ENCODE data around the gene DYRK2.
A peak's percentile ranks its signal among the peaks of the same experiment; 100 is the strongest.

The DYRK2 gene

GRCh38 chr12:67648521-67649260 is at the start of gene DYRK2:
DYRK2 (plus strand) TSS chr12:67648745; CDS start chr12:67649134, 389 bp downstream.
- peak within 1 kb of the TSS; percentile 84 for H3K27ac ChIP-seq (ENCODE audit: low read depth, low read length)
- no peaks in the 10 kb centered on the region for H3K9me3 ChIP-seq (ENCODE audit: control insufficient read depth, insufficient read depth, low read length)
- peaks cover 21% of the 10 kb centered on the region for H3K36me3 ChIP-seq (ENCODE audit: control insufficient read depth, insufficient read depth, low read length)
- peak within 1 kb of the TSS; percentile 90 for H3K9ac ChIP-seq (ENCODE audit: low read depth, low read length)
- H3K4me3 ChIP-seq (ENCODE audit: low read depth, low read length) = peak within 1 kb of the TSS; percentile 89
- H3K27me3 ChIP-seq (ENCODE audit: control insufficient read depth, insufficient read depth, low read length) = no peaks in the 10 kb centered on the region
- H3K4me1 ChIP-seq (ENCODE audit: control insufficient read depth, insufficient read depth, low read length) = peaks cover 22% of the 10 kb centered on the region

- Histone ChIP-seq H3K4me1 (ENCODE audit: control insufficient read depth, insufficient read depth, low read length) (peaks cover 5% of the 10 kb centered on the region), H3K4me3 (ENCODE audit: low read depth, low read length) (no peak overlapping the region), H3K9me3 (ENCODE audit: control insufficient read depth, insufficient read depth, low read length) (no peaks in the 10 kb centered on the region; the same call in 1 of the 2 replicates), H3K27ac (ENCODE audit: low read depth, low read length) (no peak overlapping the region), H3K9ac (ENCODE audit: low read depth, low read length) (no peak overlapping the region), H3K36me3 (ENCODE audit: control insufficient read depth, insufficient read depth, low read length) (no peaks in the 10 kb centered on the region), H3K27me3 (ENCODE audit: control insufficient read depth, insufficient read depth, low read length) (no peaks in the 10 kb centered on the region)
Measured at GRCh38 chr12:67599691-67600090, 48.9 kb upstream of the DYRK2 start.

- H3K36me3 ChIP-seq (ENCODE audit: control insufficient read depth, insufficient read depth, low read length) = no peaks in the 10 kb centered on the region
- H3K9me3 ChIP-seq (ENCODE audit: control insufficient read depth, insufficient read depth, low read length) = no peaks in the 10 kb centered on the region; the same call in 1 of the 2 replicates
- H3K4me3 ChIP-seq (ENCODE audit: low read depth, low read length) = no peak overlapping the region
- H3K9ac ChIP-seq (ENCODE audit: low read depth, low read length) = no peak overlapping the region
- H3K4me1 ChIP-seq (ENCODE audit: control insufficient read depth, insufficient read depth, low read length) = peaks cover 5% of the 10 kb centered on the region
- H3K27ac ChIP-seq (ENCODE audit: low read depth, low read length) = no peak overlapping the region
- H3K27me3 ChIP-seq (ENCODE audit: control insufficient read depth, insufficient read depth, low read length) = no peaks in the 10 kb centered on the region
Measured at GRCh38 chr12:67601126-67601525, 47.4 kb upstream of the DYRK2 start.

GRCh38 chr12:67609226-67609870 is 39.2 kb upstream of the DYRK2 start:
- no peaks in the 10 kb centered on the region for H3K4me1 ChIP-seq (ENCODE audit: control insufficient read depth, insufficient read depth, low read length)
- H3K4me3 ChIP-seq (ENCODE audit: low read depth, low read length) = no peak overlapping the region
- no peaks in the 10 kb centered on the region for H3K27me3 ChIP-seq (ENCODE audit: control insufficient read depth, insufficient read depth, low read length)
- no peaks in the 10 kb centered on the region for H3K36me3 ChIP-seq (ENCODE audit: control insufficient read depth, insufficient read depth, low read length)
- H3K27ac ChIP-seq (ENCODE audit: low read depth, low read length) = no peak overlapping the region
- no peak overlapping the region for H3K9ac ChIP-seq (ENCODE audit: low read depth, low read length)
- H3K9me3 ChIP-seq (ENCODE audit: control insufficient read depth, insufficient read depth, low read length) = no peaks in the 10 kb centered on the region

- H3K27me3 ChIP-seq (ENCODE audit: control insufficient read depth, insufficient read depth, low read length) = no peaks in the 10 kb centered on the region
- H3K4me3 ChIP-seq (ENCODE audit: low read depth, low read length) = no peak overlapping the region
- H3K9ac ChIP-seq (ENCODE audit: low read depth, low read length) = no peak overlapping the region
- H3K4me1 ChIP-seq (ENCODE audit: control insufficient read depth, insufficient read depth, low read length) = no peaks in the 10 kb centered on the region
- no peaks in the 10 kb centered on the region for H3K9me3 ChIP-seq (ENCODE audit: control insufficient read depth, insufficient read depth, low read length)
- H3K36me3 ChIP-seq (ENCODE audit: control insufficient read depth, insufficient read depth, low read length) = no peaks in the 10 kb centered on the region
- H3K27ac ChIP-seq (ENCODE audit: low read depth, low read length) = no peak overlapping the region
Measured at GRCh38 chr12:67613040-67613439, 35.5 kb upstream of the DYRK2 start.

GRCh38 chr12:67617629-67618028 is 30.9 kb upstream of the DYRK2 start:
- Histone ChIP-seq H3K9me3 (ENCODE audit: control insufficient read depth, insufficient read depth, low read length) (no peaks in the 10 kb centered on the region), H3K27me3 (ENCODE audit: control insufficient read depth, insufficient read depth, low read length) (no peaks in the 10 kb centered on the region), H3K9ac (ENCODE audit: low read depth, low read length) (no peak overlapping the region), H3K27ac (ENCODE audit: low read depth, low read length) (no peak overlapping the region), H3K36me3 (ENCODE audit: control insufficient read depth, insufficient read depth, low read length) (no peaks in the 10 kb centered on the region), H3K4me1 (ENCODE audit: control insufficient read depth, insufficient read depth, low read length) (peaks cover 8% of the 10 kb centered on the region), H3K4me3 (ENCODE audit: low read depth, low read length) (no peak overlapping the region)

GRCh38 chr12:67618303-67618702 is 30.2 kb upstream of the DYRK2 start:
- Histone ChIP-seq H3K4me3 (ENCODE audit: low read depth, low read length) (no peak overlapping the region), H3K9ac (ENCODE audit: low read depth, low read length) (no peak overlapping the region), H3K9me3 (ENCODE audit: control insufficient read depth, insufficient read depth, low read length) (no peaks in the 10 kb centered on the region), H3K4me1 (ENCODE audit: control insufficient read depth, insufficient read depth, low read length) (peaks cover 8% of the 10 kb centered on the region), H3K27ac (ENCODE audit: low read depth, low read length) (no peak overlapping the region), H3K27me3 (ENCODE audit: control insufficient read depth, insufficient read depth, low read length) (no peaks in the 10 kb centered on the region), H3K36me3 (ENCODE audit: control insufficient read depth, insufficient read depth, low read length) (no peaks in the 10 kb centered on the region)

- no peak overlapping the region for H3K9ac ChIP-seq (ENCODE audit: low read depth, low read length)
- H3K4me3 ChIP-seq (ENCODE audit: low read depth, low read length) = no peak overlapping the region
- H3K4me1 ChIP-seq (ENCODE audit: control insufficient read depth, insufficient read depth, low read length) = peaks cover 8% of the 10 kb centered on the region
- no peaks in the 10 kb centered on the region for H3K27me3 ChIP-seq (ENCODE audit: control insufficient read depth, insufficient read depth, low read length)
- H3K36me3 ChIP-seq (ENCODE audit: control insufficient read depth, insufficient read depth, low read length) = no peaks in the 10 kb centered on the region
- no peak overlapping the region for H3K27ac ChIP-seq (ENCODE audit: low read depth, low read length)
- H3K9me3 ChIP-seq (ENCODE audit: control insufficient read depth, insufficient read depth, low read length) = no peaks in the 10 kb centered on the region
Measured at GRCh38 chr12:67621112-67621511, 27.4 kb upstream of the DYRK2 start.

GRCh38 chr12:67621926-67622325 is 26.6 kb upstream of the DYRK2 start:
- Histone ChIP-seq H3K36me3 (ENCODE audit: control insufficient read depth, insufficient read depth, low read length) (no peaks in the 10 kb centered on the region), H3K4me3 (ENCODE audit: low read depth, low read length) (no peak overlapping the region), H3K4me1 (ENCODE audit: control insufficient read depth, insufficient read depth, low read length) (peaks cover 8% of the 10 kb centered on the region), H3K27me3 (ENCODE audit: control insufficient read depth, insufficient read depth, low read length) (no peaks in the 10 kb centered on the region), H3K27ac (ENCODE audit: low read depth, low read length) (no peak overlapping the region), H3K9ac (ENCODE audit: low read depth, low read length) (no peak overlapping the region), H3K9me3 (ENCODE audit: control insufficient read depth, insufficient read depth, low read length) (no peaks in the 10 kb centered on the region)

GRCh38 chr12:67623259-67623658 is 25.3 kb upstream of the DYRK2 start:
- Histone ChIP-seq H3K4me3 (ENCODE audit: low read depth, low read length) (no peak overlapping the region), H3K4me1 (ENCODE audit: control insufficient read depth, insufficient read depth, low read length) (peaks cover 8% of the 10 kb centered on the region), H3K9ac (ENCODE audit: low read depth, low read length) (no peak overlapping the region), H3K27ac (ENCODE audit: low read depth, low read length) (no peak overlapping the region), H3K9me3 (ENCODE audit: control insufficient read depth, insufficient read depth, low read length) (no peaks in the 10 kb centered on the region), H3K36me3 (ENCODE audit: control insufficient read depth, insufficient read depth, low read length) (no peaks in the 10 kb centered on the region), H3K27me3 (ENCODE audit: control insufficient read depth, insufficient read depth, low read length) (no peaks in the 10 kb centered on the region)

GRCh38 chr12:67624355-67624754 is 24.2 kb upstream of the DYRK2 start:
- H3K9ac ChIP-seq (ENCODE audit: low read depth, low read length) = no peak overlapping the region

More at GRCh38 chr12:67624355-67624754, 24.2 kb upstream of the DYRK2 start:
- no peak overlapping the region for H3K27ac ChIP-seq (ENCODE audit: low read depth, low read length)
- no peaks in the 10 kb centered on the region for H3K27me3 ChIP-seq (ENCODE audit: control insufficient read depth, insufficient read depth, low read length)
- no peak overlapping the region for H3K4me3 ChIP-seq (ENCODE audit: low read depth, low read length)
- peaks cover 8% of the 10 kb centered on the region for H3K4me1 ChIP-seq (ENCODE audit: control insufficient read depth, insufficient read depth, low read length)
- H3K9me3 ChIP-seq (ENCODE audit: control insufficient read depth, insufficient read depth, low read length) = no peaks in the 10 kb centered on the region
- no peaks in the 10 kb centered on the region for H3K36me3 ChIP-seq (ENCODE audit: control insufficient read depth, insufficient read depth, low read length)

Data from HUES48 (cell line).